Activated CD8-positive, alpha-beta memory T cell treated with anti-CD3 and anti-CD28 coated beads, Interleukin-2, amount 50 U/mL, for 24 hours (primary cell): ENCODE measurements around the gene LDLRAP1.
A peak's percentile ranks its signal among the peaks of the same experiment; 100 is the strongest.

Source experiments
- DNase-seq: peaks from one replicate; pipeline ENCODE4 v3.0.0-alpha.2; 2020; ENCODE audit errors: extremely low read depth

Gene LDLRAP1

DNA sequence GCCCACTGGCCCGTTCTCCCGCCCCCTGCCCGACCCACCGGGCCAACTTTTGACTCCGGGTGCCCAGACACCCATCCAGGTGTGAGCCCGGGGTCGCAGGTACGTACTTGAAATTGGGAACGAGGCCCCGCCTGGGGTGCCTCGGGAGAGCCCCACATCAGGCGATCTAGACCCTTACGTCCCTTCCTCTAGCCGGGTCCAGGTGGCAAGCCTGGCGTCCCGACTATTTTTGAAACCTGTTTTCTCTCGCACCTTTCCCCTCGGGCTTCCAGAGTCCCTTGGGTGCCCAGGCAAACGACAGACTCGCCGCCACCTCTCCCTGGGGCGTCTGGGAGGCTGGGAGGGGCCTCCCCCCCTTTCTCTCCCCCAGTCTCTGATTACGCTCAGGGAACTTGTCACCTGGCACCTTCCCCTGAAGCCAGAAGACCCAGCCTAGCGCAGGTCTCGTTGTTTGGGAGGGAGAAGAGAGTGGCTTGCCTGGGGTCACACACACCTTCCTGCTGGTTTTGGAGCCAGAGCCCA lies 898 bp downstream of the LDLRAP1 start:
- DNase-seq, result no peak

DNA sequence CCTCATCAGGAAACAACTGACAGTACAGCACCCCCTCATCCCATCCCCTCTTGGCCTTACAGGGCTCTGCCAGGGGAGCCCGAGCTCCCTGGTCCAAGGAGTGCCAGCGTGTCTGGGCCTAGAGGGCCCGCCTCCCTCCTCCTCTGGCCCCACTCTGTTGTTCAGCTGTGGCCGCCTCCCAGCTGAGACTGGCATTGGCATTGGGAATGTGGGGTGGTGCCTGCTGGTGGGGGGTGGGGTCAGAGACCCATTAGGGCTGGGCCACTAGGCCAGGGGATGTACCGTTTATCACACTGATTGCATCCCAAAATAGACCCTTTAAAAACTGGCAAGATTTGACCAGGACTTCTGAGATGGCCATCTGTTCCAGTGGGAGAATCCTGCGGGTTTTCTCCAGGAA lies 1.4 kb downstream of the LDLRAP1 start:
- no peak for DNase-seq

DNA sequence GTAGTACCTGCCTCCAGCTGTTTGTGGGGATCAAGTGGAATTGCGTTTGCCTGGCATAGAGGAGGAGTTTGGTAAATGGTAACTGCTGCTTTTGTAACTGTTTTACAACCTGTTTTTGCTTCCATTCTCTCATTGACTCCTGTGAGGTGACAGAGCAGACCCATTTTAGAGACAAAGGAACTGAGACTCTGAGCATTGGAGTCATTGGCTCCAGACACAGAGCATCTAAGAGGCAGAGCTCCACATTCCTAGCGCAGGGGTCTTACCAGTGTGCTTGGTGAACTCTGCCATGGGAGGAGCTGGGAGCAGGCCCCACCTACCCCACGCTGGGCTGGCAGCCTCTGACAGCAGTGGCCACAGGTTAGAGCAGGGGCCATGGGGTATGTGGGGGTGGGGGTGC lies 2.4 kb downstream of the LDLRAP1 start:
- DNase-seq, result no peak

DNA sequence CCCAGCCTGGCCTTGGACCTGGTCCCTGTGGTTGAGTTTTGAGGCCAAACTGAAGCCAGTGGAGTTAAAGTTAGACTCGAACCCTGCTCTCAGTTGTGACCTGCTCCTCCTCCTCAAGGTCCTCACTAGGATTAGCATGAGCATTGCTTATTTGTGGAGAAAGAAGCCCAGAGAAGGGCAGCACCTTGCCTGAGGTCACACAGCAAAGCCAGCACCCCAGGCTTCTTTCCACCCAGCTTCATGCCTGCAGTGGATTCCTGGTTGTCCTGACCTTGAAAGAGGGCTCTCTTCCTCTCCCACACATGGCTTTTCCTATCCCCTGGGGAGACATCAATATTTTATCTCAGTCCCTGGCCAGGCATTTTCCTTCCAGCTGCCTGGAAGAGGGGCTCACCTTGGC lies 2.8 kb downstream of the LDLRAP1 start:
- no peak for DNase-seq

DNA sequence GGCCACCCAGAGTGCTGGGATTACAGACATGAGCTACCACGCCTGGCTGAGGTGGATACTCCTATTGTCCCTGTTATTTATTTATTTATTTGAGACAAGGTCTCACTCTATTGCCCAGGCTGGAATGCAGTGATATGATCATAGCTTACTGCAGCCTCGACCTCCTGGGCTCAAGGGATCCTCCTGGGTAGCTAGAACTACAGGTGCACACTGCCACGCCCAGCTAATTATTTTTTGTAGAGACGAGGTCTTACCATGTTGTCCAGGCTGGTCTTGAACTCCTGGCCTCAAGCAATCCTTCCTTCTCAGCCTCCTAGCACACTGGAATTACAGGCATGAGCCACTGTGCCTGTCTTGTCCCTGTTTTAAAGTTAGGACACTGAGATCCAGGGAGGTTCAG lies 5.2 kb downstream of the LDLRAP1 start:
- DNase-seq, result no peak

DNA sequence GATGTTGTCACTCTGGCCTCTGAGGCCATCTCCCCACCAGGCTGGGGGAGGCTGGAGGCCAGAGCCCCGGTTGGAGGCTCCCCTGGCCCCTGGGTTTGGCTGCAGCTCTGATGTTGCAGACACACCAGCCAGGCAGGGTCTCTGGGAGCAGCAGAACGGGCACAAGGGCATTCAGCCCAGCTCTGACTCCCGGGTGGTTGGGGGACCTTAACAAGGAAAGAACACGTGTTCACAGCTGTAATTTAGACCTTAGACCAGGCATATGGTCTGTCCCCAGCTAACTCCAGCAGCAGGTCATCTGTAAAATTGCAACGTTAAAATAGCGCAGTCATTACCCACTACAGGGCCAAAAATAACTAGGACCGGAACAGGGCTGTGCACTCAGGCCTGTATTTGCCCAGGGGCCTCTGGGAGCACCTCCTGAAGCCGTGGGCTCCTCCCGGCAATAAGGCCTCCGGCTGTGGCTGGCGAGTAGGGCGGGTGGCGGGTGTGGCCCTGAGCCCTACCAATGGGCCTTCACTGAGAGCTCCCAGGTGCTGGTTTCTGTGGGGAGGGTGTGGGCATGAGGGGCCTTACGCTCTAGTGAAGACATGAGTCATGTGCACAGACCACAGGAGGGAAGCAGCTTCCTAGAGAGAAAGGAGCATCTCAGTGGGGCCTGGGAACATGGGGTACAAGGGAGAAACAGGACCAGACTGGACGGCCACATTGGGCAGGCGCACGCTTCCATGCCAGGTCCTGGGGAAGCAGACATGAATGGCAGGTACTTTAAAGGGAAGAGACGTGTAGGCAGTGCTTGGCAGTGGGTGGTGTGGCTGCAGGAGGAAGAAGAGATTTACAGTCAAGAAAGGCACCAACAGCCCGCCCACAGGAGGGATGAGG lies 6.1 kb downstream of the LDLRAP1 start:
- DNase-seq, result peak; percentile 69

DNA sequence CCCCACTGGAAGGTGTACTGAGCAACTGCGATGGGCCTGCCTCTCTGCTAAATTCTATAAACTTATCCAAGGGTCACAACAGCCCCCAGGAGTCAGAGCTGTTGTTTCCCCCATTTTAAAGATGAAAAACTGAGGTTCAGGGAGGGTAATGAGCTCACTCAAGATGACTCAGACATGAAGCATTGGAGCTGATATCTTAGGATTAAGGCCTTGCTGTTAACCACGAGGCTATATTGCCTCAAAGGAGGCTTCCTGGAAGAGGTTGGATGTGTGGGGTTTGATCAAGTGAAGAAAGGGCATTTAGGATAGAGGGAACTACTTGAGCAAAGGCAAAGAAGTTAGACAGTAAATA lies 6.7 kb downstream of the LDLRAP1 start:
- no peak for DNase-seq

DNA sequence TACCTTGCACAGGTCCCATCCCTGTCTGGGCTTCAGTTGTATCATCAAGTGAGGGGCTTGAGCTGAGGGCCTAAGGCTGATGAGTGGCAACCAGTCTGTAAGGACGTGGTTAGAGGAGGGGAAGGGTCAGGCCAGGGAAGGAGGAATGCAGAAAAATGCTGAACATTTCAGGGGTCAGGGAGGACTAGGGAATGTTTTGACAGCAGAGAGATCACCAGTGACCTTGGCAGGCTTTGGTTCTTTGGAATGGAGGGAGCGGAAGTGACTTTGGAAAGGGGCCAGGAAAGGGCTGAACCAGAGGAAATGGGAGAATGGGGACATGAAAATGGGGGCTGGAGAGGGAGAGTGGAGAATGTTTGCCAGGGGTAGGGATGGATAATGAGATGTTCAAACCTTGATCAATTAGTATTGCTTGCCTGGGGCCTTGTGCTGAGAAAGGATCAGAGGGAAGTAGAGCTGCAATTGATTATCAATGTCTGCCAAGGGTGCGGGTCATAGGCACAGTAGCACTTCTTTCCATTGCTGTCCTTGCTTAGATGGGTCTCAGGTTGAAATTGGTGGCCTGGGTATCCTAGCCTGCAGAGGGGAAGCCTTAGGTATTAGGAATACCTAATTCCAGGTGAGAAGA lies 7.4 kb downstream of the LDLRAP1 start:
- DNase-seq, result no peak

DNA sequence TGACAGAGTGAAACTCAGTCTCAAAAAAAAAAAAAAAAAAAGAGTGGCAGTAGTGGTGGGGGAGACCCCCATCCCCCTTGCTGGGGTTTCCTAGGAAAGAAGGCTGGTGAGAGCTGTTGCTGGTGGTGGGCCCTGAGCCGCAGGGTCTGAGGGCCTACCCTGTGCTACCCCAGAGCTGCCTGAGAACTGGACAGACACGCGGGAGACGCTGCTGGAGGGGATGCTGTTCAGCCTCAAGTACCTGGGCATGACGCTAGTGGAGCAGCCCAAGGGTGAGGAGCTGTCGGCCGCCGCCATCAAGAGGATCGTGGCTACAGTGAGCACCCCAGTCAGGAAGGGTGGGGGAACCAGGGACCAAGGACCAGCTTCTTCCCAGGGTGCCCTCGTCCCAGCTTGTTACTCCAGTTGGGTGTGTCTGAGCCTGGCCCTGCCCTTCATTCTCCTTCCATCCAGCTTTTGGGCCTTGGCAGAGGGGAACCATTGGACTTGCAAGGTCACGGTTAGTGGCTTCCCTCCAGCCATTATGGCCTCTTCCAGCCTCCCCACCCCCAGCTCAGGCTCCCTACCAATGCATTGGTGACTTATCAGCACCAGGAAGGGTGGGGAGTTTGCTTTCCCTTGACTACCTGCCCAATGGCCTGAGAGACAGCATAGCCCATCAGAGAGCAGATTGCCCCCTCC lies 10.5 kb downstream of the LDLRAP1 start:
- DNase-seq, result no peak

DNA sequence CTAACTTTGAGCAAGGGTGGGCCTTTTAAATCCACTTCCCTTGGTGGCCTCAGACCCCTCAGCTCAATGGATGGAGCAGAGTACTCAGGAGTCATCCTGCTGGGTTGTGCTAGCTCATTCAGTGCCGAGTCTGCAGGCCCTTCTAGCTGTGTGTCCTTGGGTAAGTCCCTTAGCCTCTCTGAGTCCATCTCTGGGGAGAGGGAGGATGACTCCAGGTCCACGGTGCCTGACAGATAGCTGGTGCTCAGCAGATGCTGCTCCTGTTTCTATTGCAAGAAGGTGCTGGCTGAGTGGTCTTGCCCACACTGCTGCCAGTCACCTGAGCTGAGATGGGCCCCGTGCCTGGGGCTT lies 11.0 kb downstream of the LDLRAP1 start:
- DNase-seq, result no peak

DNA sequence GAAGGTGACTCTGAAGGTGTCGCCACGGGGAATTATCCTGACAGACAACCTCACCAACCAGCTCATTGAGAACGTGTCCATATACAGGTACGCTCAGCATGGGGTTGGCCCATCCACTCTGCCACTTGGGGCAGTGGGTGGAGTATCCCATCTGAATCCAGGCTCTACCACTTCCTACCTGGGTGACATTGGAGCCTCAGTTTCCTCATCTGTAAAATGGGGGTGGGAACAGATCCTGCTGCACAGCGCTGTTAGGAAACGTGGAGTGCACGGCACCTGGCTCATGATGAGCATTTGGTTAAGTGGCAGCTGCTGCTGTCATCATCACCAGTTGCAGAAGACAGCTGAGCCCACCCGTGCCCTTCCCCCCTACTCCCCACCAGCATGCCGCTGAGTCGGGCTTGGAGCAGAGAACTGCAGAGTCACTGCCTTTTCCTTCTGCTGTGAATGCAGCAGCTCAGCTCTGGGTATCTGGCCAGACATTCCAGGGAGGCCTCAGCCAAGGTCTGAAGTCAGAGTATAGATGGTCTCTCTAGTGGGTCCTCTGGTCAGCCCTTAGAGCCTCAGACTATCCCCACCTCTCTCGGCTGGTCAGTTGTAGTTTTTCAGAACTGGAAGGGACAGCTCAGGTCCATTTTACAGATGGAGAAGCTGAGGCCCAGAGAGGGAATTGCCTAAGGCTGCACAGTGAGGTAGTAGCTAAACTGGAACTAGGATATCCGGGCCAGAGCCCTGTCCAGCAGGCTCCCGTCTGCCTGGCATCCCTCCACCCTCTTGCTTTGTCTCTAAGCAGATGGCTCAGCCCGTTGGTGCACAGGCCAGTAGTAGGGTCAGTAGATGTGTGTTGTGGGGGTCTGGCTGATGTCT lies 11.7 kb downstream of the LDLRAP1 start:
- DNase-seq, result no peak

DNA sequence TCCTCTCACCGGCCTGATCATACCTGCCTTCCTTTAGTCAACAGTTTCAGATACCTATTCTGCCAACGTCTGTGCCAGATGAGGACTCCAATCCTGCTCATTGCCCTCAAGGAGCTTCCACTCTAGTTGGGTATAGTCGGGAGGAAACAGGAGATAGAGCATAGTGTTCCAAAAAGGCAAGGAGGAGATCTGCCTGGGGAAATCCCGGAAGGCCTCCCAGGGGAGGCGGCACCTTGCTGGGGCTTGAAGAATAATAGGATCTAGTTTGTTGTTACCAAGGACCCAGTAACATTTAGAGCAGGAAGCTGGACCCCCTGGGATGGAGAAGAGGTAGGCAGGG lies 12.3 kb downstream of the LDLRAP1 start:
- DNase-seq, result no peak

DNA sequence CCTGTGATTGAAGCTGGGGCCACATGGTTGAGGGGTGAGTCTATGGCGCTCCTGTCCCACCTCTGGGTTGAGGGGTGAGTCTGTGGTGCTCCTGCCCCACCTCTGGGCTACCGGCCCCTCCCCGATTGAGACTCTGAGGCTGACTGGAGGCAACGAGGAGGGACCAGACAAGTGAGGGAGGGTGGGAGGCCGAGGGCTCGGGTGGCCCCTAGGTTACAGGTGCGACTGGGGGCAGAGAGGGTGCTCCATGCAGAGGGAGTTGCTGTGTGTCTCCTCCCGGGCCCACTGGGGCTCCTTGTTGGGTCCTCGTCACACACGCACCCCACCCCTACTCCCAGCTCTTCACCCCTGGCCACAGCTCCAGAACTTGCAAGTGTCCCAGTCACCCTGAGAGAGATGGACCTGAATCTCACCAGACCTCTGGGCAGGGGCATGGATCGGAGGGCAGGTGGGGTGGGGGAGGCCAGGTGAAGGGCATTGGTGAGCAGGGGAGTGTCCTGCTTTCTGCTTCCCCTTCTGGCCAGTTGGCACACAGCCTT lies 12.8 kb downstream of the LDLRAP1 start:
- DNase-seq, result no peak

DNA sequence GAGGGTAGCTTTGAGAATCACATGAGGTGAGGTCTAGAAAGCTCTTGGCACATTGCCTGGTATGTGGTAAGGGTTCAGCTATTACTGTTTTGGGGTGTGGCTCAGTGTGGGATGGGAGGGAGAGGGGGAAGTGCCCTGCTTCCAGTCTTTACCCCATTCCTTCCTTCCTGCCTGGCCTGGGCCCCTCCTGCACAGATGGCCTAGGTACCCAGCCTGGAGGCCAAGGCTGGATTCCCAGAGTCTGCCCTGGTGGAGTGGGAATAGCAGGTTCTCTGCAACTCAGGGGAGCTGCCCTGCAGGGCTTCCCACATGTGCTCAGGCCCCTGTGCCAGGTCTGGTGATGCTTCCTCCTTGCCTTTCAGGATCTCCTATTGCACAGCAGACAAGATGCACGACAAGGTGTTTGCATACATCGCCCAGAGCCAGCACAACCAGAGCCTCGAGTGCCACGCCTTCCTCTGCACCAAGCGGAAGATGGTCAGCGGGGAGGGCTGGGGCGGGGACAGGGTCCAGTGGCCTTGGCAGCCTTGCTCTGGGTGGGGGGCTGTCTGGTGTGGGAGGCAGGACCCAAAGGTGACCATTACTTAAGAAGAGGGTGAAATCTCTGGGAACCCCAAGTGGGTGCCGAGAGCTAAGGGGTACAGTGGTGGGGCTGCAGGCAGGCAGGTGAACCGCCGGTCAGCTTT lies 13.5 kb downstream of the LDLRAP1 start:
- no peak for DNase-seq

DNA sequence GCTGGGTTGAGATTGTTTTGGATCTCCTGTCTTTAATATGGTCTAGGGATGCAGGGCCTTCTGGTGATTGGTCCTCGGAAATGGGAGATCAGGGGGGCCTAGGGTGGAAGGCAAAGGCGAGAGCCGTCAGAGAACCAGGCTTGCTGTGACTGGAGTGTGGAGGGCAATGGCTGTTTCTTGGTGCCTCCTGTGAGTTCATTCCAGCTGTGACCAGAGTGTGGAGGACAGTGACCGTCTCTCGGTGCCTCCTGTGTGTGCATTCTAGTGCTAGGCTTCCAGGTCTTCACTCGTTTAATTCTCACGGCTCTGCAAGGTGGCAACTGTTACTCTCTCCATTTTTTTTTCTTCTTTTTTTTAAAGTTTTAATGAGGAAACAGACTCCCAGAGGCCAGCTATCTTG lies 14.1 kb downstream of the LDLRAP1 start:
- DNase-seq, result no peak

DNA sequence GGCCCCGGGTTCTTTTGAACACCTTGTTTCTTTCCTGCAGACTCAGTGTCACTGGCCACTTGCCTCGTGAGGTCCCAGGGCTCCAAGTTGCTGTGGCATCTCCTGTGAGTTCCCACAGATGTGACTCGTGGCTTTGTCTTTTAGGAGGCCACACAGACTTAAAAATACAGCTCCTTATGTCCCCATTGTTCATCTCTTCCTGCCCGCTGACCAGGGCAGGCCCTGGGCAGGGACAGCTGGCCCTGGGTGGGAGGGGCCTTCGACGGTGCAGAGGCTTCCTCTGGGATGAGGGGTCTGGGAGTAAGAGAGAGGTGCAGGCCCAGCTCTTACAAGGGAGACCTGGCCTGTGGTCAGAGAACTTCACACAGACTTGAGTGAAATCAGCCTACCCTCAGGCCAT lies 15.6 kb downstream of the LDLRAP1 start:
- no peak for DNase-seq

DNA sequence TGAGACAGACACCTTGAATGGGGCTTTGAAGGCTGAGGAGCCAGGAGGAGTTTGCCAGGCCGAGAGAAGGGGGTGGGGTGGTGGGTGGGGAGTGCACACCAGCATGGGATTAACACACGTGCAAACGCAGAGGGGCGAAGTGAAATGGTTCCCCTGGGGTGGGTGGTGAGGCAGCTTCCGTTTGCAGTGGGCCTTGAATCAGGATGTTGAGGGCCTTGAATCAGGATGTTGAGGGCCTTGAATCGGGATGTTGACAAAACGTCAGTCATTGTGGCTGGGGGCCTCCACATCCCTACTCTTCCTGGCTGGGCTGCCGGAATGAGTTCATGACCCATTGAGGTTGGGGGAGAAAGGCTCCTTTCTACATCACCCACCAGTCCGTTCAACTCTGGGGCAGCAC lies 16.6 kb downstream of the LDLRAP1 start:
- no peak for DNase-seq

DNA sequence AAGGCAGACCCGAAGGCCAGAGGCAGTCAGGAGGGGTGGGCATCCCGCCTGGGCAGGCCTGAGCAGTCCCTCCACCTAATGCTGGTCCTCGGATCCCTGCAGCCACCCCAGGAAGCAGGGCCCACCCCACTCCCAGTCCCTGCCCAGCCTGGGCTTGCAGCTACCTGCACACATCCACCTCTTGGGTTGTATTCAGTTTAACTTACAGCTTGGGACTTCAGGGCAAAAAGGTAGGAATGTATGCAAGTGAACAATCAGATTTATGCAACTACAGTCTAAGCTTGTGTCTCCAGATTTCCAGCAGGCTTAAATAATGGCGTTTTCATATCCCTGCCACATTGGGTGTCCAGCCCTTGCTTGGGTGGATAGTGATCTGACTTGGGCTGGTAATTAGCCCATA lies 17.4 kb downstream of the LDLRAP1 start:
- DNase-seq, result no peak

DNA sequence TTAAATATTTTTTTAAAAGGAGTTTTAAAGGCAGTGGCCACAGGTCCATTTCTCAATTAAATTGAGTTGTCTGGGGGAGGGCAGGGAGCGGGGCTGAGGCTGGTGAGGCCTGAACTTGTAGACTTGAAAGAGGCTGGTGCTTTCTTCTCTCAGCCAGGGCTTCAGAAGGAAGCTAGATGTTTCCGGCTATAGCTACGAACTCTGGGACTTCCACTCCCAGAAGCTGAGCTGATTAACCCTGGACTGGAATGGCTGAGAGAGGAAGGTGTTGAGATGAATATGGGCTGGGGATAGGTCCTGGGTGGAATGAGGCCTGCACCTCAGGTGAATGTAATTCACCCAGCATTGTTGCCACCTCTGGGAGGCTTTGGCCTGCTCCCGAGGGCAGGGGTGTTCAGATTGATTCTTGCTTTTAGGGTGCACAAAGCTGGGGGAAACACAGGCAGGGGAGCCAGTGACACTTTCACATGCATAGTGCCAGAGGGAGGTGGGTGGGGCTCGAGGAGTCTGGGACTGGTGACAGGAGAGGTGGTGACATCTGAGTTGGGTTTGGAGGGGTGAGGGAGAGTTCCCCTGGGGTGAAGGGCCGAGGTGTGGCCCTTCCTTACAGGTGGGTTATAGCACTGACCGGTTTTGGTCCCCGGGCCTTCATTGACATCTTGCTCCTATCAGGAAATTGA lies 18.2 kb downstream of the LDLRAP1 start:
- DNase-seq, result no peak

DNA sequence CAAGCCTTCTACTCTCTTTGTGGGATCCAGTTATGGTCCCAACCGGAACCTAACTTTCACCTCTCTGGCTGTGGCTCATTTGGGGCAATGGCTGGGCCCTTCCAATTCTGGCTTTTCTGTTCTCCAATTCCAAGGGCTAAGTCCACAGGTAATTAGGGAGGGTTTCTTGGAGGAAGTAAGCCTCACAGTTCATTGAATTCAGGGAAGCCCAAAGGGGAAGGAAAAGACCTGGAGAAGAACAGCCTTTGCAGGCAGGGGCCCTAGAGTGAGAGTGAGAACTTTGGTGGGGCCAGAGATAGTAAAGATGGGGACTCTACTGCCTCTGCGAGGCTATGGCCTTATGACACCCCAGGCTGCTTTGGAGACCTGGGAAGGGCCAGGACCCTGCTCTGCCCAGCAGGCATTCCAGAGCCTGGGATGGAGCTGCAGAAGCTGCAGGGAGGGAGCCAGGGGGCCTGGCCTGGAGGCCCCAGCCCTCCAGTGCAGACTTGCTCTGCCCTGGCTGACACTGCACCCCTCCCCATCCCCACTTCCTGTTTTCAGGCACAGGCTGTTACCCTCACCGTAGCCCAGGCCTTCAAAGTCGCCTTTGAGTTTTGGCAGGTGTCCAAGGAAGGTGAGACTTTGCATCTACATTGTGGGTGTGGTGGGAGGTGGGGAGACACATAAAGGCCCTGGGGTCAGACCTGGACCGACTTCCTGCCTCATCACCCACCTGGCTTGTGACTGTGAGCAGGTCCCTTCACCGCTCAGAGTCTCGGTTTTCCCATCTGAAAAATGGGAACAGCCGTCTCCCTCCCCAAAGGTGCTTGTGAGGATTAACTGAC lies 18.9 kb downstream of the LDLRAP1 start:
- no peak for DNase-seq
